ENCODE measurements around the gene ALDH7A1.
"Not testable (repeated sequence)": the region's sequence is repeated elsewhere in the genome, so short reads cannot be mapped to it uniquely, and the experiment has no call there.

Gene ALDH7A1

DNA sequence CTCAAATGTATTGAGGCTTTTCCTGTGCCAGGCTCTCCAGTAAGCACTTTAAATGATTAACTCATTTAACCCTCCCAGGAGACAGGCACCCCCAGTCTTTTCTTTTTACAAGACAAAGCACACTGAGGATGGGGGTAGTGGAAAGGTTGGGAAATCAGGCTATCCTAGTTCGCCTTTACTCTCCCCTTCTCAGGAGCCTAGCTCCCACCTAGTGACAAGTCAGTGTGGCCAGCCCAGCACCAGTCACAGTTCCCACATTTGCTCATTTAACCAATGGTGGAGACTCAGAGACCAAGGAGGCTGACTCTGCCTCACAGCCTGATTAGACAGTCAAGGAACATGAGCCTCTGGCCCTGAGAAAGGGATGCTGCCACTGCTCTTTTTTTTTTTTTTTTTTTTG is 3.5 kb downstream of the ALDH7A1 start:
- DNase-seq, result no peak

DNA sequence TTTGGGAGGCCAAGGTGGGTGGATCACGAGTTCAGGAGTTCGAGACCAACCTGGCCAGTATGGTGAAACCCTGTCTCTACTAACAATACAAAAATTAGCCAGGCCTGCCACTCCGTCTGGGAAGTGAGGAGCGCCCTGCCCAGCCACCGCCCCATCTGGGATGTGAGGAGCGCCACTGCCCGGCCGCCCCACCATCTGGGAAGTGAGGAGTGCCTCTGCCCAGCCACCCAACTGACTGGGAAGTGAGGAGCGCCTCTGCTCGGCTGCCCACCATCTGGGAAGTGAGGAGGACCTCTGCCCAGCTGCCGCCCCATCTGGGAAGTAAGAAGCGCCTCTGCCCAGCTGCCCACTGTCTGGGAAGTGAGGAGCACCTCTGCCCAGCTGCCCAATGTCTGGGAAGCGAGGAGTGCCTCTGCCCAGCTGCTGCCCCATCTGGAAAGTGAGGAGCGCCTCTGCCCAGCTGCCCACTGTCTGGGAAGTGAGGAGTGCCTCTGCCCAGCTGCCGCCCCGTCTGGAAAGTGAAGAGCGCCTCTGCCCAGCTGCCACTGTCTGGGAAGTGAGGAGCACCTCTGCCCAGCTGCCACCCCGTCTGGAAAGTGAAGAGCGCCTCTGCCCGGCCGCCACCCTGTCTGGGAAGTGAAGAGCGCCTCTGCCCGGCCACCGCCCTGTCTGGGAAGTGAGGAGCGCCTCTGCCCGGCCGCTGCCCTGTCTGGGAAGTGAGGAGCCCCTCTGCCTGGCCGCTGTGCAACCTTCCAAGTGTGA is 5.3 kb downstream of the ALDH7A1 start:
- no peak for DNase-seq

DNA sequence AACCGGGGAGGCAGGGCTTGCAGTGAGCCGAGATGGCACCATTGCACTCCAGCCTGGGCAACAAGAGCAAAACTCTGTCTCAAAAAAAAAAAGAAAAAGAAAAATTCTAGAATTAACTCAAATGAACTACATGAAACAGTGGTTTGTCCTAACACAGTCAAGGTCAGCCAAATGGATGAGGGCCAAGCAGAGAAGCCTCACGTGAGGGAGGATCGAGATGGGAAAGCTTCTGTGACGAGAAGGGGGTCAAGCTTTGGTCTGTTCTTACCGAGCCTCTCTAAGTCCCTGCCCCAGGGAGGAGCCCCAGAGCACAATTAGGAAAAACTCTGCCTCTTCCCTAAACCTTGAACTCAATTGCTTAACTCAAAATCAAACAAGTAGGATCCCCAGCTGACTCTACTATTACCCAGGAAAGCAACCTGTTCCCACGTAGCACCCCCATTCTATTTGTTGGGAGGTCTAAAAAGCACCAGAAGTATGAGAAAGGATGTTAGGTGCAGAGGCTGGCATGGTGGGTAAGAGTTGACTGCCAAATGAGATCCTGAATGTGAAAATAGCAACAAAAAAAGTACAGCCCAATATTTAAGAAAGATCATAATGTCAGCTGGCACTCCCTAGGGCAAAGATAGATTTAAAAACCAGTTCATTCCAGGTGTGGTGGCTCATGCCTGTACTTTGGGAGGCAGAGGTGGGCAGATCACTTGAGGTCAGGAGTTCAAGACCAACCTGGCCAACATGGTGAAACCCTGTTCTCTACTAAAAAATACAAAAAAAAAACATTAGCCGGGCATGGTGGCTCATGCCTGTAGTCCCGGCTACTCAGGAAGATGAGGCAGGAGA is 7.2 kb downstream of the ALDH7A1 start:
- no peak for DNase-seq

DNA sequence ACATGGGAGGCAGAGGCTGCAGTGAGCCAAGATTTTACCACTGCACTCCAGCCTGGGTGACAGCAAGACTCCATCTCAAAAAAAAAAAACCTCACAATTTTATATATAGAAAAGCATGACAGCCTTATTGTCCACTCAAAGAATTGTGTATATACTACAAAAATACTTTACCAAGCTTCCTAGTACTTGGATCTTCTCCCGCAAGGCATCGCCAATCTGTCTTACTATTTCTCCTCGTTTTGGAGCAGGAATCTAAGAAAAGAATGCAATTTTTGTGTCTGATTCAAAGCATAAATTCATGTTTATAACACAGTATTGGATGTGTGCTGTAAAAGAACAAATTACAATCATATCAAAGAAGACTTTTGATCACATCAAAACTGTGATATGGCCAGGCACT is 11.3 kb downstream of the ALDH7A1 start:
- no peak for DNase-seq

DNA sequence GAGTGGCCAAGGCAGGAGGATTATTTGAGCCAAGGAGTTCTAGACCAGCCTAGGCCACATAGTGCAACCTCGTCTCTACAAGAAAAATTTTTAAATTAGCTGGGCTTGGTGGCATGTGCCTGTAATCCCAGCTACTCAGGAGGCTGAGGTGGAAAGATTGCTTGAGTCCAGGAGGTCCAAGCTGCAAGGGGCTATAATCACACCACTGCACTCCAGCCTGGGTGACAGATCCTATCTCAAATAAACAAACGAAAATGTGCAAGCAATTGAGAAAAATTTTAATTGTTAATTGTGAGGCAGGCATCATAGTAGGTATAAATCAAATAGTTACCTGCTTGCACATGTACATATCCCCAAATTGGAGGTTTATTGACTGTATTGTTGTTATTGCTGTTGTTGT is 15.3 kb downstream of the ALDH7A1 start:
- no peak for DNase-seq

DNA sequence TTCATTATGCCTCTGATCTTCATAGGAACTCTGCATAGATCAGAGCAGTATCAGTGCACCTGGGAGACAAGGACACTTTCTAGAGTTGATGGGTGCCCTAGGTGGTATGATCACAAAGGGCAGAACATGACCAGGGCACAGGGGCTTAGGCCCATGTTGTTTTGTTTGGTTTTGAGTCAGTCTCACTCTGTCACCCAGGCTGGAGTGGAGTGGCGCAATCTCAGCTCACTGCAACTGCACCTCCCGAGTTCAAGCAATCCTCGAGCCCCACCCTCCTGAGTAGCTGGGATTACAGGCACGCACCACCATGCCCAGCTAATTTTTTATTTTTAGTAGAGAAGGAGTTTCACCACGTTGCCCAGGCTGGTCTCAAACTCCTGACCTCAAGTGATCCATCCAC is 17.6 kb downstream of the ALDH7A1 start:
- DNase-seq, result no peak

DNA sequence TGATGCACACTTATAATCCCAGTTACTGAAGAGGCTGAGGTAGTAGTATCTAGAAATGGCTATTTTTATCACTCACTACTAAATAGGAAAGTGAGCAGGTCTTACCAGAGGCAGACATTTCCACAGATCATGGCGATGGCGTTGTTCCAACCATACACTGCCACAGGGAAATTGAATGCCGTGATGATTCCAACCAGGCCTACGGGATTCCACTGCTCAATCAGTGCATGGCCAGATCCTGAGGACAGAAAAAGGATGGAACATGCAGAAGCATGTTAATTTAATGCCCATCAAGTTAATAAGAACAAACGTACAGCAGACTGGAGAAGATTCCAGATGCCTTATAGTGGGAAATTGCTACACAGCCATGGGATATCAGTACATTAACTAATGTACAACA is 18.0 kb downstream of the ALDH7A1 start:
- no peak for DNase-seq

DNA sequence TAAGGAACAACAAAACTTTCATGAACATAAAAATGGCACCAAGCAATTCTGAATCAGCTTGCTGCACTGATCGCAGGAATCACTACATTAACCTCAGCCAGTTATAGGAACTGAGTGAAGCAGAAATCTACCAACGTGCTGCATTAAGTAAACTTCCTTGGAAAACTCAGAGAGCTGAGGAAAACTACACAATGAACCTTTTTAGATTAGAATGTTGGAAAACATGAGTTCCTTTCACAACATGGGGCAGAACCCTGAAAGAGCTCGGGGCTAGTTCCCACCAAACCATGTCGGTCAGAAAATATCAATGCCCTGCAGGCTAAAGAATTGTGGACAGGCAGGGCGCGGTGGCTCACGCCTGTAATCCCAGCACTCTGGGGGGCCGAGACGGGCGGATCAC is 19.4 kb downstream of the ALDH7A1 start:
- no peak for DNase-seq

DNA sequence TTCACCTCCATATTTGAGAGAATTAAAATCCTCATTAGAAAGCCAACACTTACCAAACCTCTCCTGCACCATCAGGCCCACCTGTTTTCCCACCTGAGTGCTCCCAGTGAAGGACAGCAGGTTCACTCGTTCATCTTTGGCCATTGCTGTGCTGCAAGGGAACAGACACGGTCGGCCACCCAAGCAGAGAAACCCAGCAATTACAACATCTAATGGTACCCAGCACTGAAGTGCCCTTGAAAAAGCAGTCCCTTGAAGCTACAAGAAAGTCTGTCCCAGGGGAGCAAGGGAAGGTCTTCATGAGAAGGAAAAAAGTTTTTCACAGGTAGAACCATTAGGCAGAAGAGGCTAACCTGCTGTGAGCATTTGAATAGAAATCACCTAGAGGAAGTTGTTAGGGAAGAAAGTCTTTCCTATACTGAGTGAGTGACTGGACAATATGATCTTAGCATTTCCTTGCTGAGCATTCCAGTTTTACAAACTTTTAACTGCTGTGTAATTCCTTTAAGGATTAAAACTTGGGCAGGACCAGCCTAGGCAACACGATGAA is 26.7 kb downstream of the ALDH7A1 start:
- DNase-seq, result no peak

DNA sequence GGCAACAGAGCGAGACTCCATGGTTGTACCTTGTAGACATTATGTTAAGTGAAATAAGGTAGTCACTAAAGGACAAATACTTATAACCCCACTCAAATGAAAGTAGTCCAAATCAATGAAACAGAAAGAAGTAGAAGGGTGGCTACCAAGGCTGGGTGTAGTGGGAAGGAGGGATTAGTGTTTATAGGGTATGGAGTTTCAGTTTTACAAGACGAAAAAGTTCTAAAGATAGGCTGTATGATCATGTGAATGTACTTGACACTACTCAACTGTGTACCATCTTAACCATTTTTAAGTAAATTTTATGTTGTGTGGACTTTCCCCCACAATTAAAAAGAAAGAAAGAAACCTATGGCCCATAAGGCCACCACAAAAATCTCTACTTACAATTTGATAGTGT is 32.2 kb downstream of the ALDH7A1 start:
- no peak for DNase-seq

DNA sequence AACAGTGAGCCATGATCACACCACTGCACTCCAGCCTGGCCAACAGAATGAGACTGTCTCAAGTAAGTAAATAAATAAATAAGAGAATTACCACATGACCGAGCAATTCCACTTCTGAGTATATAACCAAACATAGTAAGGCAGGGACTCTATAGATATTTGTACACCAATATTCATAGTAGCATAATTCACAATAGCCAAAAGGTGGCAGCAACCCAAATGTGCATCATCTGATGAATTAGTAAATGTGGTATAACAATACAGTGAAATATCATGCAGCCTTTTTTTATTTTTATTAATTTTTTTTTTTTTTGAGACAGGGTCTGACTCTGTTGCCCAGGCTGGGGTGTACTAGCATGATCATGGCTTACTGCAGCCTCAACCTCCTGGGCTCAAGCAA is 33.1 kb downstream of the ALDH7A1 start:
- no peak for DNase-seq

DNA sequence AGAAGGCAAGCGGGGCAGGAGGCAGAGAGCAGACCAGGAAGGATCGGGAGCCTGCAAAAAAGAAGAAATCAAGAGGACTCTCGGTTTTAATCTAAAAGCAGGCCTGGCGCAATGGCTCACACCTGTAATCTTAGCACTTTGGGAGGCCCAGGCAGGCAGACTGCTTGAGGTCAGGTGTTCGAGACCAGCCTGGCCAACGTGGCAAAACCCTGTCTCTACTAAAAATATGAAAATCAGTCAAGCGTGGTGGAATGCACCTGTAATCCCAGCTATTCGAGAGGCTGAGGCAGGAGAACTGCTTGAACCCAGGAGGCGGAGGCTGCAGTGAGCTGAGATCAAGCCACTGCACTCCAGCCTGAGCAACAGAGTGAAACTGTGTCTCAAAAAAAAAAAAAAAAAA is 39.9 kb downstream of the ALDH7A1 start:
- not testable (repeated sequence) for DNase-seq

DNA sequence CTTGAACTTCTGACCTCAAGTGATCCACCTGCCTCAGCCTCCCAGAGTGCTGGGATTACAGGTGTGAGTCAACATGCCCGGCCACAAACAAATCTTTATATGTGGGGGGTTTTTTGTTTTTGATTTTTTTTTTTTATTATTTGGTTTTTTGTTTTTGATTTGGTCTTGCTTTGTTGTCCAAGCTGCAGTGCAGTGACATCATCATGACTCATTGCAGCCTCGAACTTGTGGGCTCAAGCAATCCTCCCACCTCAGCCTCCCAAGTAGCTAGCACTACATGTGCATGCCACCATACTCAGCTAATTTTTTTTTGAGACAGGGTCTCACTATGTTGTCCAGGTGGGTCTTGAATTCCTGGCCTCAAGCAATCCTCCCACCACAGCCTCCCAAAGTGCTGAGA is 42.4 kb downstream of the ALDH7A1 start:
- DNase-seq, result no peak

DNA sequence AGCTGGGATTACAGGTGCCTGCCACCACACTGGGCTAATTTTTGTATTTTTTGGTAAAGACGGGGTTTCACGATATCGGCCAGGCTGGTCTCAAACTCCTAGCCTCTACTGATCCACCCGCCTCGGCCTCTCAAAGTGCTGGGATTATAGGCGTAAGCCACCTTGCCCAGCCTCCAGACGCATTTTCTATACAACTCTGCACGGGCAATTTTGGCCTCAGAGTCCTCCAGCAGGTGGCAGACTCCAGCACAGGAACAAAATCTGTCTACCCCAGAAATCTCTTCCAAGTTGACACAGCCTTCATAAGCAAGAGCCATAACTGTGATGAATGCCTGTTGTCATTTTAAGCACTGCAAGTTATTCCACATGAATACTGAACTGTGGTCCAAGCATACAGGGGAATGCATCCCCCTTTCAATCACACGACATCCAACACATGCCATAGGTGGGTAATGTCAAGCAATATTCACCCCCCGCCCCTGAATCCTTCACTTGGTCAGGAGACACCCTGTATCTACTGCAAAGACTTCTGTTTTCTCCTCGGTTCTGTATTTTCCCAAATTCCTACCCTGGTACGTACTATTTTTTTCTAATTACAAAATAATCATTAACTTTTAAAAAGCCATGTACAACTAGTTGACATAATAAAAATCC is 50.8 kb downstream of the ALDH7A1 start:
- peak; percentile 23 for DNase-seq

DNA sequence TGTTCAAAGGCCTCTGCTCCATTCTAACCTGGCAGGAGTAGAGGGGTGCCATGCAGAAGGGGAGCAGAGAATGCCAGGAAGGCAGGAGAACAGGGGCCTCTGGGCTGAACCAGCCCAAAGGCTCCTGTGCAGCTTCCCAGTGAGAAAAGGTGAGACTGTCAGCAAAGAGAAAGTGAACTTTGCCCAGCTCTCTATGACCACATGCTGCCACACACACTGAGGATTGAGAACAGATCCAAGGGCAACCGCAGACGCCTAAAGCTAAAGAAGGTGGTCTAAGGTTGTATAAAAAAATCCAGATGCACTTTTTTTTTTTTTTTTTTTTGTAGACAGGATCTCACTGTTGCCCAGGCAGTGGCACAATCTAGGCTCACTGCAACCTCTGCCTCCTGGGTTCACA is 51.4 kb downstream of the ALDH7A1 start:
- no peak for DNase-seq

DNA sequence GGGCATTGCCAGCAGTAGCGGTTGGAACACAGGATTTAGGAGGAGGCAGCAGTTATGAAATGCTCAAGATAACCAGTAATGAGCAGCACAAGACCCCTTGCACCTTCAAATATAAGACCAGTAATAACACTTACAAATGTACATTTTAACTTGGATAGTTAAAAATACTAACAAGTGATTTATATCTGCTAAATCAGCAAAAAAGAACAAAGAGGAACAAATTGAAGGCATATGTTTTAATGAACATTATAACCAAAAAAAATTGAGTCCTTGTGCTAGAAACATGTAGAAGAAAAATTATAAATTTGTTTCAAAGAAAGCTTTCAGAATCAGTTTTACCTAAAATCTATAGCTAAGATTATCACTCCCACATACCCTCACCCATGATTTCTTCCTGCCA is 52.0 kb downstream of the ALDH7A1 start:
- no peak for DNase-seq

DNA sequence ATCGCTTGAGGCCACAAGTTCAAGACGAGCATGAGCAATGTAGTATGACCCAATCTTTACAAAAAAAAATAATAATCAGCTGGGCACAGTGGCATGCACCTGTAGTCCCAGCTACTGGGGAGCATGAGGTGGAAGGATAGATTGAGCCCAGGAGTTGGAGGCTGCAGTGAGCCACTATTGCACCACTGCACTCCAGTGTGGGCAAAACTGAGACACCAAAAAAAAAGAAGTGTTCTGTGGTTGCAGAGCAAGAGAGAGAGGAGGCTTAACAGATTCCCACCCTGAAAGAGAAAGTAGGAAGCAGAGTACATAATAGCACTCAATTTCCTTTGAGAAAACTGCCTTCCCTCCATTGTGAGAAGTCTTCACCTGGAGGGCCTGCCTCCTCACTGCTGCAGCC is 52.6 kb downstream of the ALDH7A1 start:
- DNase-seq, result no peak

DNA sequence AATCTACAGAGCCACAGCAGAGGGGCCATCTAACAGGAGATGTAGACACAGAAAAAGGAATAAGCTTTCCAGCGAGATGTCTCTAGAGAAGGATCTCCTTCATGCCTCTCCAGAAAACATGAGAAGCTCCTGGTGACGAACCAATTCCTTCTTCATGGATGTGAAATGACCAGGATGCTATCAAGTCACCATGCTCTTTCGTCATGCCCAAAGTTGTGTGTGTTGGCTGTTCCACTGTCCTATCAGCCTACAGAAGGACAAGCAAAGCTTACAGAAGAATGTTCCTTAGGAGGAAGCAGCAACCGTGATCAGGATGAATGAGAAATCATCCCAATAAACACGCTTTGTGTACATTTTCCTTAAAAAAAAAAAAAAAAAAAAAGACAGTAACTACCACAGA is 54.4 kb downstream of the ALDH7A1 start:
- no peak for DNase-seq

DNA sequence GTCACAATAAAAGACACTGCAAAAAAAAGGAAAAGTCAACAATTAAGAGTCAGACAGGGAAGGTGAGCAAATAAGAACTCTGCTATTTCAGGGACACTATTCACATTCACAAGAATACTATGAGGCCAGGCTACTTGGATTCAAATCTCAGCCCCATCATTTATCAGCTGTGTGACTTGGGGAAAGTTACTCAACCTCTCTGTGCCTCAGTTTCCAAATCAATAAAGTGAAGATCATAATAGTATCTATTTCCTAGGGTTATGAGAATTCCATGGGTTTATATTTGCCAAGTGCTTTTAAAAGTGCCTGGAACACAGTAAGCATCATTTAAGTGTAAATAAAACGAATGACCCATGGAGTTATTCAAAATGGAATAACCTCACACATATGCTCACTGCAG is 56.4 kb downstream of the ALDH7A1 start:
- no peak for DNase-seq

DNA sequence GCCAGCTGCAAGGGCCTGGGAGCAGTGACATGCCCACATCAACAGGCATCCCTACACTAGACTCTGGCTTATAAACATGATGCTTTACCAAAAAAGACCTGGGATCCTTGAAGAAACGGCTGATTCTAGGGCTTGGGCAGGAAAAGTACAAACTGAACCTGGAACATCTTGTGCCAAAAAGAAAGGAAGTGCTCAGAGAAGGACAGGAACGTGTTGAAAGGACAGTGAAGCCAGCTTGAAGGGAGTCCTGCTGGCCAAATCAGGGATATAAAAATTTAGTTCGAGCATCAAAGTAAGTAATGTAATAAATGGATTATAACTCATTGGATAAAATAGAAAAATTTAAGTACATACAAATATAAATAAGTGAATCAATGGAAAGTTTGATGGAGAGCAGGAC is 58.1 kb downstream of the ALDH7A1 start:
- no peak for DNase-seq

DNA sequence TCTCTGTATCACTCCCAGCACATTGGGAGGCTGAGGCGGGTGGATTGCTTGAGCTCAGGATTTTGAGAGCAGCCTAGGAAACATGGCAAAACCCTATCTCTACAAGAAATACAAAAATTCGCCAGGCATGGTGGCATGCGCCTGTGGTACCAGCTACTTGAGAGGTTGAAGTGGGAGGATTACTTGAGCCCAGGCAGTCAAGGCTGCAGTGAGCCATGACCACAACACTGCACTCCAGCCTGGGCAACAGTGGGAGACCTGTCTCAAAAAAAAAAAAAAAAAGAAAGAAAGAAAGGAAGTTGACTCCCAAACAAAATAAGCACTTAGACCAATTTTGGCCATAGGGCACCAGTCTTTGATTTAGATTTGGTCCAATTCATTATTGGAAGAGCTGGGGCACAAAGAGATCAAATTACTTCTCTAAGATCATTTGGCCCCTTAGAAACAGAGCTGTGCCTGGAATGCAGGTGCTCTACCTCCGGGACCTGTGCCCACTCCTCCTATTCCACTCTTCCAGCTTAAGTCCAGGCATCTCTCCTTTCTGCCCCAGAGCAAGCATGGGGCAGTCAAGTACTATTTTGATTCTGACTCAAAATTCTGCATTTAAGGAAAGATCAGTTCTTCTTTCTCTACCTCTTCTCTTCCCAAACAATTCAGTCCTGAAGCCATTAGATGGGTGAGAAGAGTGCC is 59.0 kb downstream of the ALDH7A1 start:
- DNase-seq, result no peak

DNA sequence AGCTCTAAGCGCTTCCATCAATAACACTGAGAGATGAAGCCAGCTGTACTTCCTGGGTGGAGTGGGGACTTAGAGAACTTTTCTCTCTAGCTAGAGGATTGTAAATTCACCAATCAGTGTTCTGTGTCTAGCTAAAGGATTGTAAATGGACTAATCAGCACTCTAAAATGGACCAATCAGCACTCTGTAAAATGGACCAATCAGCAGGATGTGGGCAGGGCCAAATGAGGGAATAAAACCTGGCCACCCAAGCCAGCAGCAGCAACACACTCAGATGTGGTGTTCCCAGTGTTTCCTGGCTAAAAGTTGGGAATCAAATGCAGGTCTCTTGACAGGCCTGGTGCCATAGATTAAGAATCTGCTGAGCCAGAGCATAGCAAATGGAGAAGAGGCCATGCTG is 60.5 kb downstream of the ALDH7A1 start:
- DNase-seq, result no peak

DNA sequence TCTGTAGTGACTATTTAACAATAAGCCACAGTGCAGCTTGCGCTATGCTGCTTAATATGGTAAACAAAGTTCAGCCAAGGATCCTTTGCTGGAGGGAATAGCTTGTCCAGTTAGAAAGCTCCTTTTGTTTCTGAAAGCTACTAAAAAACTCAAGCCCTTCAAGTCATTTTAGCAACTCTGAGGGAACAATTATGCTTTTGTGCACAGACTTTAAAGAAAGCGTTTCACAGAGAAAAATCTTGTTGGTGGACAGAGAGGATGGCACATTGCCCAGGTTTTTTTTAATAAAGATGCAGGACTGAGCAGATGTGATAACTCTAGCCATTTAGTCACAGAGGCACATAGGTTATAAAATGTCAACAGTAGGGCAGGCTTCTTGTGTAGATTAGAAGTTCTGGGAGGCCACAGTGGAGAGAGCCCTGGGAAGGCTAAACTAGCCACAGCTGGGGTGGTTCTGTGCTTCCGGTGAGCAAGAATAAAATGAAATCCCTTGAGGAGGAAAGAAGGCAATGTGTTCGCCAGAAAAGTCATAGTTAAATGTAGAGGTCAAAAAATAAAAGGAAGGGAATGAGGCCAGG is 63.4 kb downstream of the ALDH7A1 start:
- DNase-seq, result no peak

Measured in activated CD8-positive, alpha-beta memory T cell treated with anti-CD3 and anti-CD28 coated beads, Interleukin-2, amount 50 U/mL, for 4 hours (primary cell).